Panc1 (cell line): ENCODE data around the gene KLHL11.

ENCODE experiments used
- CTCF ChIP-seq: fragments of 450-650 bp; IDR thresholded peaks from 2 replicates; pipeline ENCODE4 v1.5.1; 2017; ENCODE audit warnings: mild to moderate bottlenecking
- REST ChIP-seq, 2 experiments: IDR thresholded peaks; 2 replicates each; pipeline ENCODE4 v1.6.1; 2011 to 2012; ENCODE audit warnings: low read depth in 2 of 2, control low read depth in 1 of 2, low read length in 1 of 2, mild to moderate bottlenecking in 1 of 2, moderate library complexity in 1 of 2; ENCODE audit not compliant: insufficient read depth in 1 of 2

GRCh38 chr17:41811549-41812380 lies 53.5 kb downstream of the KLHL11 start, which contains the start of gene P3H4:
- TF ChIP-seq CTCF (peak; percentile 91), REST (IDR thresholded peaks at IDR 0.05; ENCODE audit: insufficient read depth in 1 of 2, low read depth in 2 of 2, low read length in 1 of 2) (peak in 1 of 2 experiments; percentile 62; a peak in 2 of 4 replicates)
